B cell (primary cell): ENCODE data around the gene CENPVL3. TPM values are rescaled to one million over a fixed set of nuclear protein-coding genes. Genes with fewer than 3 reads are reported as not detected.

ENCODE experiments used
- ATAC-seq: fragments of 200-7000 bp; cut with Tn5 transposase; one replicate; pipeline ENCODE4 v1.10.0; 2021; ENCODE audit warnings: low read depth, mild to moderate bottlenecking, moderate number of reproducible peaks, moderate library complexity
- CTCF ChIA-PET: fragments of 350-600 bp; sonication (Branson Sonifier 250); formaldehyde crosslinking; loops from one replicate; lab custom pipeline; 2021; ENCODE audit warnings: antibody characterized with exemption, inconsistent platforms; lab: Charles Lee
- POLR2A ChIA-PET: fragments of 350-600 bp; sonication (Branson Sonifier 250); formaldehyde crosslinking; loops from one replicate; lab custom pipeline; 2021; ENCODE audit warnings: antibody characterized with exemption; lab: Charles Lee
- DNase-seq: peaks from one replicate; pipeline ENCODE4 v3.0.0; 2013
- H2AFZ ChIP-seq: 2 replicates; pipeline ENCODE4 v1.6.1; 2012; ENCODE audit warnings: mild to moderate bottlenecking, low read depth, low read length; ENCODE audit not compliant: insufficient read depth, poor library complexity, severe bottlenecking
- H3K27ac ChIP-seq, 2 donors: 1 replicate in 1 of 2; 2 replicates in 1 of 2; pipeline ENCODE4 v1.5.1; 2012 to 2013; ENCODE audit warnings: low read length in 2 of 2, mild to moderate bottlenecking in 2 of 2, moderate library complexity in 1 of 2
- H3K27me3 ChIP-seq, 4 experiments: fragments of 200-600 bp in 1 of 4; sonication (generic) in 1 of 4; replicated peaks in 1 of 4; 1 replicate in 2 of 4; 2 replicates in 2 of 4; pipeline versions ENCODE4 v1.6.1 to v1.7.0; 2013 to 2016; ENCODE audit warnings: low read length in 3 of 4, mild to moderate bottlenecking in 2 of 4, mixed read lengths in 1 of 4, moderate library complexity in 1 of 4; ENCODE audit not compliant: insufficient read depth in 4 of 4, control insufficient read depth in 3 of 4; ENCODE audit errors: control extremely low read depth in 1 of 4
- H3K36me3 ChIP-seq, 2 experiments: replicated peaks in 1 of 2; 1 replicate in 1 of 2; 2 replicates in 1 of 2; pipeline versions ENCODE4 v1.6.1 to v1.7.1; 2013; ENCODE audit warnings: low read length in 1 of 2; ENCODE audit not compliant: insufficient read depth in 2 of 2, control insufficient read depth in 1 of 2; ENCODE audit errors: control extremely low read depth in 1 of 2, extremely low read depth in 1 of 2
- H3K4me1 ChIP-seq, 2 donors: fragments of 200-600 bp in 1 of 2; sonication (generic) in 1 of 2; 1 replicate in 1 of 2; 2 replicates in 1 of 2; pipeline versions ENCODE4 v1.5.1 to v1.6.1; 2013 to 2017; ENCODE audit warnings: low read length in 2 of 2; ENCODE audit not compliant: control insufficient read depth in 2 of 2, insufficient read depth in 2 of 2
- H3K4me2 ChIP-seq: replicated peaks from 2 replicates; pipeline ENCODE3; 2012; ENCODE audit warnings: mild to moderate bottlenecking, low read depth, low read length; ENCODE audit not compliant: poor library complexity, severe bottlenecking
- H3K4me3 ChIP-seq, 5 experiments: fragments of 200-600 bp in 1 of 5; sonication (generic) in 1 of 5; 1 replicate in 3 of 5; 2 replicates in 2 of 5; pipeline versions ENCODE4 v1.5.1 to v1.7.0; 2011 to 2016; ENCODE audit warnings: low read length in 4 of 5, mild to moderate bottlenecking in 4 of 5, low read depth in 2 of 5, control low read depth in 1 of 5, moderate library complexity in 1 of 5; ENCODE audit not compliant: insufficient read depth in 1 of 5; ENCODE audit errors: control extremely low read depth in 1 of 5, extremely low read depth in 1 of 5
- H3K79me2 ChIP-seq: fragments of 200-600 bp; sonication (generic); one replicate; pipeline ENCODE4 v1.6.0; 2016; ENCODE audit warnings: low read length; ENCODE audit not compliant: control insufficient read depth, insufficient read depth
- H3K9ac ChIP-seq: fragments of 200-600 bp; sonication (generic); 2 replicates; pipeline ENCODE4 v1.6.1; 2017; ENCODE audit warnings: mild to moderate bottlenecking, low read length, moderate library complexity
- H3K9me3 ChIP-seq, 3 donors: one replicate each; pipeline versions ENCODE4 v1.6.1 to v1.7.1; 2013; ENCODE audit warnings: low read length in 2 of 3; ENCODE audit not compliant: control insufficient read depth in 2 of 3, insufficient read depth in 1 of 3; ENCODE audit errors: control extremely low read depth in 1 of 3
- H4K20me1 ChIP-seq: 2 replicates; pipeline ENCODE4 v1.6.0; 2012; ENCODE audit warnings: mild to moderate bottlenecking, low read length; ENCODE audit not compliant: insufficient read depth, control insufficient read depth, poor library complexity, severe bottlenecking
- H3K27ac Mint-ChIP-seq: one replicate; pipeline ENCODE4 v1.8.0; 2021; ENCODE audit warnings: mixed read lengths
- H3K27me3 Mint-ChIP-seq: one replicate; pipeline ENCODE4 v1.8.0; 2021; ENCODE audit warnings: mixed read lengths
- H3K4me1 Mint-ChIP-seq: one replicate; pipeline ENCODE4 v1.8.0; 2021; ENCODE audit warnings: mixed read lengths
- H3K4me3 Mint-ChIP-seq: one replicate; pipeline ENCODE4 v1.8.0; 2021; ENCODE audit warnings: mixed read lengths
- H3K9me3 Mint-ChIP-seq: one replicate; pipeline ENCODE4 v1.8.0; 2022; ENCODE audit warnings: mixed read lengths; ENCODE audit not compliant: insufficient read depth
- CTCF ChIP-seq: fragments of 200-600 bp; IDR thresholded peaks from one replicate; pipeline ENCODE4 v1.8.0; 2022; ENCODE audit warnings: antibody characterized with exemption, mild to moderate bottlenecking
- EZH2 ChIP-seq: IDR thresholded peaks from 2 replicates; pipeline ENCODE4 v1.6.1; 2012; ENCODE audit warnings: borderline replicate concordance, low read depth, mild to moderate bottlenecking, moderate library complexity, low read length; ENCODE audit not compliant: insufficient read depth, poor library complexity, severe bottlenecking
- WGBS: methylation state at CpG from one replicate; pipeline ENCODE4 v1.1.5; 2013; ENCODE audit warnings: missing lambda C conversion rate; ENCODE audit not compliant: insufficient coverage; 5-methylcytosine and 5-hydroxymethylcytosine counted together
- intact Hi-C: fragments of 100-400 bp; cut with micrococcal nuclease; formaldehyde crosslinking; loops from one replicate; pipeline ENCODE4 v1.10.0; 2022
- polyA plus RNA-seq: library from polyadenylated mRNA; depleted of rRNA; stranded (reverse); fragments of >200 nt; gene quantifications from 2 replicates; pipeline ENCODE4 v1.2.3, GENCODE V29; 2012
- total RNA-seq, 2 donors: library from RNA; stranded (reverse); fragments of 120-200 nt in 1 of 2; gene quantifications; 1 replicate in 1 of 2; 2 replicates in 1 of 2; pipeline versions ENCODE4 v1.2.3 to v1.2.4, GENCODE V29; 2013 to 2022

The CENPVL3 gene
- total and polyA plus RNA-seq, 2 donors (not counting 1 experiment from before 2014, with no cell fraction given) = not detected

GRCh38 chrX:51614353-51615012 lies 4.2 kb downstream of the CENPVL3 start:
- Histone ChIP-seq H3K4me2 (no peak overlapping the region), H3K4me3 (no peak overlapping the region), H3K27me3 (peaks cover 0 to 17% (median 0%) of the 10 kb centered on the region in 4 experiments), H2AFZ (no peak overlapping the region), H3K36me3 (no peaks in the 10 kb centered on the region), H3K9ac (no peak overlapping the region), H3K9me3 (no peaks in the 10 kb centered on the region), H3K4me1 (no peaks in the 10 kb centered on the region), H4K20me1 (no peaks in the 10 kb centered on the region), H3K79me2 (no peaks in the 10 kb centered on the region), H3K27ac (no peak overlapping the region)
- Mint-ChIP-seq H3K4me1 (peaks cover 3% of the 10 kb centered on the region), H3K4me3 (no peak overlapping the region), H3K27ac (no peak overlapping the region), H3K9me3 (no peaks in the 10 kb centered on the region), H3K27me3 (peaks cover 35% of the 10 kb centered on the region)
- TF ChIP-seq CTCF (peak; percentile 59), EZH2 (no peak)
- ATAC-seq = peak; percentile 36
- DNase-seq = peak; percentile 30
- POLR2A ChIA-PET = no interaction called here
- WGBS = no CpG with 5 or more reads among the region's 7 CpGs
- intact Hi-C loops = loop anchor here (1.0 kb wide), 1 partner anchor 647 kb away; no protein-coding TSS in a partner anchor
- CTCF ChIA-PET = no interaction called here

- Histone ChIP-seq H3K9ac (no peak overlapping the region), H4K20me1 (no peaks in the 10 kb centered on the region), H3K9me3 (no peaks in the 10 kb centered on the region), H3K27me3 (peaks cover 0 to 5% (median 0%) of the 10 kb centered on the region in 4 experiments), H3K4me2 (no peak overlapping the region), H3K79me2 (no peaks in the 10 kb centered on the region), H2AFZ (no peak overlapping the region), H3K36me3 (no peaks in the 10 kb centered on the region), H3K27ac (no peak overlapping the region), H3K4me1 (peaks cover 0 to 6% of the 10 kb centered on the region in 2 donors), H3K4me3 (no peak overlapping the region)
- H3K9me3 Mint-ChIP-seq = no peaks in the 10 kb centered on the region
- peaks cover 10% of the 10 kb centered on the region for H3K27me3 Mint-ChIP-seq
- H3K27ac Mint-ChIP-seq = no peak overlapping the region
- TF ChIP-seq EZH2 (no peak), CTCF (no peak)
- WGBS = 90% methylated on average over 2 of the region's 2 CpGs
- DNase-seq (no peak), ATAC-seq (no peak)
- CTCF ChIA-PET = no interaction called here
- intact Hi-C loops = no loop called here
- no peak overlapping the region for H3K4me3 Mint-ChIP-seq
- POLR2A ChIA-PET = no interaction called here
- peaks cover 6% of the 10 kb centered on the region for H3K4me1 Mint-ChIP-seq
These were observed 9.9 kb downstream of the CENPVL3 start for GRCh38 chrX:51608766-51609165.
